Measurements from ENCODE around the gene ARMC9.

The ARMC9 gene

GRCh38 chr2:231259104-231259503 is 60.7 kb downstream of the ARMC9 start:
- Histone ChIP-seq H3K9me3 (ENCODE audit: control insufficient read depth, low read length) (no peaks in the 10 kb centered on the region), H3K27me3 (ENCODE audit: control insufficient read depth, insufficient read depth, low read length) (no peaks in the 10 kb centered on the region), H3K9ac (ENCODE audit: low read length) (no peak overlapping the region), H3K4me1 (ENCODE audit: control insufficient read depth, insufficient read depth, low read length) (no peaks in the 10 kb centered on the region), H3K36me3 (ENCODE audit: control insufficient read depth, insufficient read depth, low read length) (no peaks in the 10 kb centered on the region), H3K4me3 (ENCODE audit: low read length) (no peak overlapping the region)

GRCh38 chr2:231260442-231261208 is 62.2 kb downstream of the ARMC9 start:
- no peaks in the 10 kb centered on the region for H3K27me3 ChIP-seq (ENCODE audit: control insufficient read depth, insufficient read depth, low read length)
- no peaks in the 10 kb centered on the region for H3K36me3 ChIP-seq (ENCODE audit: control insufficient read depth, insufficient read depth, low read length)

GRCh38 chr2:231263118-231263831 is 64.8 kb downstream of the ARMC9 start:
- Histone ChIP-seq H3K9ac (ENCODE audit: low read length) (no peak overlapping the region), H3K4me3 (ENCODE audit: low read length) (no peak overlapping the region), H3K4me1 (ENCODE audit: control insufficient read depth, insufficient read depth, low read length) (no peaks in the 10 kb centered on the region), H3K9me3 (ENCODE audit: control insufficient read depth, low read length) (no peaks in the 10 kb centered on the region), H3K36me3 (ENCODE audit: control insufficient read depth, insufficient read depth, low read length) (no peaks in the 10 kb centered on the region), H3K27me3 (ENCODE audit: control insufficient read depth, insufficient read depth, low read length) (no peaks in the 10 kb centered on the region)

More at GRCh38 chr2:231260442-231261208, 62.2 kb downstream of the ARMC9 start:
- no peak overlapping the region for H3K4me3 ChIP-seq (ENCODE audit: low read length)
- H3K9ac ChIP-seq (ENCODE audit: low read length): no peak overlapping the region
- H3K4me1 ChIP-seq (ENCODE audit: control insufficient read depth, insufficient read depth, low read length): no peaks in the 10 kb centered on the region
- no peaks in the 10 kb centered on the region for H3K9me3 ChIP-seq (ENCODE audit: control insufficient read depth, low read length)

- Histone ChIP-seq H3K4me3 (ENCODE audit: low read length) (no peak overlapping the region), H3K9me3 (ENCODE audit: control insufficient read depth, low read length) (no peaks in the 10 kb centered on the region), H3K9ac (ENCODE audit: low read length) (no peak overlapping the region), H3K27me3 (ENCODE audit: control insufficient read depth, insufficient read depth, low read length) (no peaks in the 10 kb centered on the region), H3K36me3 (ENCODE audit: control insufficient read depth, insufficient read depth, low read length) (no peaks in the 10 kb centered on the region), H3K4me1 (ENCODE audit: control insufficient read depth, insufficient read depth, low read length) (no peaks in the 10 kb centered on the region)
These were observed 72.0 kb downstream of the ARMC9 start for GRCh38 chr2:231270221-231271114.

DNA sequence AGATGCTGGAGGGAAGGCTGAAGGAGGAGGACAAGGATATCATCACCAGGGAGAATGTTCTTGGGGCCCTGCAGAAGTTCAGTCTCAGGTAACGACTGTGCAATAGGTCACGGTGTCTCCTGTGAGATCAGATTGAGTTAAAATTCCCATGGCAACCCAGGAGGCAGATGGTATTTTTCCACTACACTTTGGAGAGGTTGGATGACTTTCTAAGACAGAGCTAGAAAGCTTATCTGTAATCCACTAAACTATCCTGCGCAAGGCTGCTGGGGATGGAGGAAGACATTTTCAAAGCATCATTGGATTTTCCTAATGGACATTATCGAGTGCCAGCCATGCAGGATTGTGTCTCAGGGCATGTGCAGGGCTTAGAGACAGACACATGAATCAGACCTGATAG is 74.6 kb downstream of the ARMC9 start:
- Histone ChIP-seq H3K27me3 (ENCODE audit: control insufficient read depth, insufficient read depth, low read length) (no peaks in the 10 kb centered on the region), H3K36me3 (ENCODE audit: control insufficient read depth, insufficient read depth, low read length) (no peaks in the 10 kb centered on the region), H3K4me1 (ENCODE audit: control insufficient read depth, insufficient read depth, low read length) (no peaks in the 10 kb centered on the region), H3K4me3 (ENCODE audit: low read length) (no peak overlapping the region), H3K9me3 (ENCODE audit: control insufficient read depth, low read length) (no peaks in the 10 kb centered on the region), H3K9ac (ENCODE audit: low read length) (no peak overlapping the region)

- no peak overlapping the region for H3K9ac ChIP-seq (ENCODE audit: low read length)
- H3K27me3 ChIP-seq (ENCODE audit: control insufficient read depth, insufficient read depth, low read length): no peaks in the 10 kb centered on the region
- H3K4me1 ChIP-seq (ENCODE audit: control insufficient read depth, insufficient read depth, low read length): no peaks in the 10 kb centered on the region
- H3K36me3 ChIP-seq (ENCODE audit: control insufficient read depth, insufficient read depth, low read length): no peaks in the 10 kb centered on the region
- no peak overlapping the region for H3K4me3 ChIP-seq (ENCODE audit: low read length)
- no peaks in the 10 kb centered on the region for H3K9me3 ChIP-seq (ENCODE audit: control insufficient read depth, low read length)
These were observed 78.6 kb downstream of the ARMC9 start for GRCh38 chr2:231276987-231277386.

DNA sequence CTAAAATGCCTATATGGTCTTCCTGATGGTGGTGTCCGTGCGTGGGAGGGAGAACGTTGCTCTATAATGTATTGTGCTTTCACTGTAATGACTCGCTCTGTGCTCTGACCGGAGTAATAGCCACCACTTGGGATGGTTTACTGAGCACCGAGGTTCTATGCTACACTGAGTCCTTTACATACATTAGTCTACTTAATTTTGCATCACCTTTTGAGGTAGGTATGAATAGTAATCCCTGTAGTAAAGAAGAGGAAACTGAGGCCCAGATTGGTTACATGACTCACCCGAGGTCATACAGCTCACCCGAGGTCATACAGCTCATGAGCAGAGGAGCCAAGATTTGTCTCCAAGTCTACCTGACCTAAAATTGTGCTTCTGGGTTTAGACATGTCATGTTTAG is 79.5 kb downstream of the ARMC9 start:
- Histone ChIP-seq H3K36me3 (ENCODE audit: control insufficient read depth, insufficient read depth, low read length) (no peaks in the 10 kb centered on the region), H3K27me3 (ENCODE audit: control insufficient read depth, insufficient read depth, low read length) (no peaks in the 10 kb centered on the region), H3K9ac (ENCODE audit: low read length) (no peak overlapping the region), H3K4me1 (ENCODE audit: control insufficient read depth, insufficient read depth, low read length) (no peaks in the 10 kb centered on the region), H3K9me3 (ENCODE audit: control insufficient read depth, low read length) (no peaks in the 10 kb centered on the region), H3K4me3 (ENCODE audit: low read length) (no peak overlapping the region)

- no peaks in the 10 kb centered on the region for H3K36me3 ChIP-seq (ENCODE audit: control insufficient read depth, insufficient read depth, low read length)
- H3K9me3 ChIP-seq (ENCODE audit: control insufficient read depth, low read length): no peaks in the 10 kb centered on the region
- no peak overlapping the region for H3K4me3 ChIP-seq (ENCODE audit: low read length)
These were observed 80.4 kb downstream of the ARMC9 start for GRCh38 chr2:231278868-231279267.

DNA sequence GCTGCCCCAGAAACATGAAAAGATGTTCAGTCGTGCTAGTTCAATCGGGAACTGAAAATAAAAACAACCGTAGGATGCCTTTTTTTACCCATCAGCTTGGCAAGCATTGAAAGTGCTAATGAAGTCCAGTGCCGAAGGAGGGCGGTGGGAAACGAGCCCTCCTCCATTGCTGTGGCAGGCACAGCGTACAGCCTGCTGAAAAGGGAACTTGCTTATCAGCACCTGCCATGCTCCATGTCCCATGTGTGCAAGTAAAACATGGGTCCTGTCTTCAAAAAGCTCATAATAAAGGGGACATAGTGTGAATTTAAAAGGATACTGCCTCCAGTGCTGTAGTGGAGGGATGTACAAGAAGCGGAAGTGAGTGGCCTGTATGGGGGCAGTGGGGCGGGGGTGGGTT is 82.4 kb downstream of the ARMC9 start:
- Histone ChIP-seq H3K9me3 (ENCODE audit: control insufficient read depth, low read length) (no peaks in the 10 kb centered on the region), H3K27me3 (ENCODE audit: control insufficient read depth, insufficient read depth, low read length) (no peaks in the 10 kb centered on the region), H3K4me1 (ENCODE audit: control insufficient read depth, insufficient read depth, low read length) (no peaks in the 10 kb centered on the region), H3K36me3 (ENCODE audit: control insufficient read depth, insufficient read depth, low read length) (no peaks in the 10 kb centered on the region), H3K9ac (ENCODE audit: low read length) (no peak overlapping the region), H3K4me3 (ENCODE audit: low read length) (no peak overlapping the region)

More at GRCh38 chr2:231278868-231279267, 80.4 kb downstream of the ARMC9 start:
- no peaks in the 10 kb centered on the region for H3K27me3 ChIP-seq (ENCODE audit: control insufficient read depth, insufficient read depth, low read length)
- H3K9ac ChIP-seq (ENCODE audit: low read length): no peak overlapping the region
- no peaks in the 10 kb centered on the region for H3K4me1 ChIP-seq (ENCODE audit: control insufficient read depth, insufficient read depth, low read length)

- H3K4me3 ChIP-seq (ENCODE audit: low read length): no peak overlapping the region
- peaks cover 6% of the 10 kb centered on the region for H3K4me1 ChIP-seq (ENCODE audit: control insufficient read depth, insufficient read depth, low read length)
- no peaks in the 10 kb centered on the region for H3K27me3 ChIP-seq (ENCODE audit: control insufficient read depth, insufficient read depth, low read length)
- no peaks in the 10 kb centered on the region for H3K9me3 ChIP-seq (ENCODE audit: control insufficient read depth, low read length)
- no peak overlapping the region for H3K9ac ChIP-seq (ENCODE audit: low read length)
- no peaks in the 10 kb centered on the region for H3K36me3 ChIP-seq (ENCODE audit: control insufficient read depth, insufficient read depth, low read length)
These were observed 85.9 kb downstream of the ARMC9 start for GRCh38 chr2:231284296-231284695.

GRCh38 chr2:231286964-231287363 is 88.5 kb downstream of the ARMC9 start:
- Histone ChIP-seq H3K27me3 (ENCODE audit: control insufficient read depth, insufficient read depth, low read length) (no peaks in the 10 kb centered on the region), H3K9ac (ENCODE audit: low read length) (no peak overlapping the region), H3K36me3 (ENCODE audit: control insufficient read depth, insufficient read depth, low read length) (no peaks in the 10 kb centered on the region), H3K4me1 (ENCODE audit: control insufficient read depth, insufficient read depth, low read length) (peaks cover 6% of the 10 kb centered on the region), H3K9me3 (ENCODE audit: control insufficient read depth, low read length) (no peaks in the 10 kb centered on the region), H3K4me3 (ENCODE audit: low read length) (no peak overlapping the region)

- Histone ChIP-seq H3K4me1 (ENCODE audit: control insufficient read depth, insufficient read depth, low read length) (peaks cover 6% of the 10 kb centered on the region), H3K27me3 (ENCODE audit: control insufficient read depth, insufficient read depth, low read length) (no peaks in the 10 kb centered on the region), H3K9me3 (ENCODE audit: control insufficient read depth, low read length) (no peaks in the 10 kb centered on the region), H3K4me3 (ENCODE audit: low read length) (no peak overlapping the region), H3K9ac (ENCODE audit: low read length) (no peak overlapping the region), H3K36me3 (ENCODE audit: control insufficient read depth, insufficient read depth, low read length) (no peaks in the 10 kb centered on the region)
These were observed 89.3 kb downstream of the ARMC9 start for GRCh38 chr2:231287696-231288095.
